Body of pancreas (tissue), 4 donors: Measurements from ENCODE around the gene ZFP62.

Experiments used
- CTCF ChIP-seq, 7 experiments: fragments of 450-650 bp in 4 of 7; fragments of 200-600 bp in 3 of 7; sonication (generic) in 3 of 7; IDR thresholded peaks; one replicate each; pipeline ENCODE4 v1.5.1; 2016 to 2019; ENCODE audit warnings: antibody characterized with exemption in 7 of 7
- POLR2A ChIP-seq, 3 donors: fragments of 450-650 bp; IDR thresholded peaks; one replicate each; pipeline ENCODE4 v1.6.1; 2016; ENCODE audit warnings: antibody characterized with exemption in 3 of 3, mild to moderate bottlenecking in 2 of 3

DNA sequence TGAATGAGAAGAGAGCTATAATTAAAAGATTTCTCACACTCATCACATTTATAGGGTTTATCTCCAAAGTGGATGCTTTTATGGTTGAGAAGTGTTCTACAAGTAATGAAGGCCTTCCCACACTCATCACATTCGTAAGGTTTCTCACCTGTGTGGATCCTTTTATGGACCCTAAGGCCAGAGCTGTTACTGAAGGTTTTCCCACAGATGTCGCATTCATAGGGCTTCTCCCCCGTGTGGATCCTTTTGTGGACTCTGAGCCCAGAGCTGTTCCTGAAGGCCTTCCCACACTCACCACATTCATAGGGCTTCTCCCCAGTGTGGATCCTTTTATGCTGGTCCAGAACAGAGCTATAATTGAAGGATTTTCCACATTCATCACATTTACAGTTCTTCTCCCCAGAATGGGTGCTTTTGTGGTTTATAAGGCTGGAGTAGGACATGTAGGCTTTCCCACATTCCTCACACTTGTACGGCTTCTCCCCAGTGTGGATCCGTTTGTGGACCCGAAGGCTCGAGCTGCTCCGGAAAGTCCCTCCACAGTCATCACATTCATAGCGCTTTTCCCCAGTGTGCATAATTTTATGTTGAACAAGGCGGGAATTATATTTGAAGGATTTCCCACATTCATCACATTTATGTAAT is 10.5 kb downstream of the ZFP62 start:
- TF ChIP-seq CTCF (IDR thresholded peaks at IDR 0.05) (no peak), POLR2A (IDR thresholded peaks at IDR 0.05) (no peak)
